ENCODE results near the gene CRAMP1. TPM values are rescaled to one million over a fixed set of nuclear protein-coding genes. Genes with fewer than 3 reads are reported as not detected.

CRAMP1 gene
- total RNA-seq, 1 donor from 2014 or later: 10.7 TPM

DNA sequence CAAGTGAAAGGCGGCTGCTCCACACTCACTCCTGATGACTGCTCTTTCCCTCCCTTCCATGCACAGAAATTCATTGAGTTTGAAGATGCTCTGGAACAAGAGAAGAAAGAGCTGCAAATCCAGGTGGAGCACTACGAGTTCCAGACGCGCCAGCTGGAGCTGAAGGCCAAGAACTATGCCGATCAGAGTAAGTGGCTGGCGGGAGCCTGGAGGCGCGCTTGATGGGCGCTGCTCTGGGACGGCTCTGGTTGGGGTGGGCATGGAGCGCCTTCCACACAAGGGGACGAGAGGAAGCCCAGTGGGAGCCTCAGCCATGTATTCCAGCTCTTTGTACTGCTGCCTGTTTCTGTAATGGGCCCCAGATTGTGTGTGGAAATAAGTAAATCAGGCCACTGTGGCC is 112.3 kb downstream of the CRAMP1 start:
- no peaks in the 10 kb centered on the region for H3K36me3 ChIP-seq (ENCODE audit: control insufficient read depth, insufficient read depth, low read length)
- H3K27me3 ChIP-seq (ENCODE audit: control insufficient read depth, insufficient read depth, low read length): no peaks in the 10 kb centered on the region
- no peak overlapping the region for H3K4me3 ChIP-seq (ENCODE audit: low read depth, low read length)
- DNase-seq (ENCODE audit: low read depth): no peak
- TF ChIP-seq CTCF (IDR thresholded peaks at IDR 0.05; ENCODE audit: insufficient read depth, low read length, poor library complexity, severe bottlenecking): no peak

GRCh38 chr16:1726661-1727502 is 114.7 kb downstream of the CRAMP1 start:
- Histone ChIP-seq H3K36me3 (ENCODE audit: control insufficient read depth, insufficient read depth, low read length) (no peaks in the 10 kb centered on the region), H3K4me3 (ENCODE audit: low read depth, low read length) (no peak overlapping the region), H3K27me3 (ENCODE audit: control insufficient read depth, insufficient read depth, low read length) (no peaks in the 10 kb centered on the region)
- no peak for TF ChIP-seq CTCF (IDR thresholded peaks at IDR 0.05; ENCODE audit: insufficient read depth, low read length, poor library complexity, severe bottlenecking)
- no peak for DNase-seq (ENCODE audit: low read depth)

Other genes with a start within 250 kb of the CRAMP1 start
- 9.8 and 19.3 TPM in 2 replicates for gene UNKL, start 197.7 kb upstream of the CRAMP1 start, total RNA-seq
- gene UQCC4, start 191.6 kb upstream of the CRAMP1 start, total RNA-seq: 25.2 and 26.6 TPM in 2 replicates
- gene PERCC1, start 181.3 kb upstream of the CRAMP1 start, total RNA-seq: not detected in 2 replicates
- gene CCDC154, start 167.8 kb upstream of the CRAMP1 start, total RNA-seq: 0.08 and 0.14 TPM in 2 replicates
- gene CLCN7, start 137.3 kb upstream of the CRAMP1 start, total RNA-seq: 116 and 186 TPM in 2 replicates
- not detected in 2 replicates for gene PTX4, start 123.4 kb upstream of the CRAMP1 start, total RNA-seq
- 23.1 and 28.1 TPM in 2 replicates for gene TELO2, start 119.0 kb upstream of the CRAMP1 start, total RNA-seq
- gene TMEM204, start 78.7 kb upstream of the CRAMP1 start, total RNA-seq: 1.2 and 4.0 TPM in 2 replicates
- 15.5 and 18.1 TPM in 2 replicates for gene IFT140, start 288 bp upstream of the CRAMP1 start, total RNA-seq
- gene JPT2, start 65.9 kb downstream of the CRAMP1 start, total RNA-seq: 108 and 109 TPM in 2 replicates
- 32.6 and 46.9 TPM in 2 replicates for gene MAPK8IP3, start 93.8 kb downstream of the CRAMP1 start, total RNA-seq
- gene NME3, start 159.2 kb downstream of the CRAMP1 start, total RNA-seq: 44.9 and 45.3 TPM in 2 replicates
- 6.8 and 13.6 TPM in 2 replicates for gene EME2, start 160.4 kb downstream of the CRAMP1 start, total RNA-seq
- gene MRPS34, start 160.8 kb downstream of the CRAMP1 start, total RNA-seq: 94.9 and 108 TPM in 2 replicates
- 60.6 and 78.2 TPM in 2 replicates for gene SPSB3, start 170.2 kb downstream of the CRAMP1 start, total RNA-seq
- 145 and 187 TPM in 2 replicates for gene NUBP2, start 170.6 kb downstream of the CRAMP1 start, total RNA-seq
- 0.48 TPM in 1 of 2 replicates, not detected in the other for gene IGFALS, start 181.3 kb downstream of the CRAMP1 start, total RNA-seq
- 62.8 and 98.4 TPM in 2 replicates for gene HAGH, start 214.5 kb downstream of the CRAMP1 start, total RNA-seq
- 59.7 and 77.3 TPM in 2 replicates for gene FAHD1, start 214.8 kb downstream of the CRAMP1 start, total RNA-seq

Data from kidney epithelial cell (primary cell).